Activated naive CD8-positive, alpha-beta T cell treated with anti-CD3 and anti-CD28 coated beads, Interleukin-2, amount 10 ng/mL, durations not matched to agents 7 days and 5 days (primary cell): Measurements from ENCODE around the gene HACD4. TPM values are rescaled to one million over a fixed set of nuclear protein-coding genes. Genes with fewer than 3 reads are reported as not detected.

Experiments used
- ATAC-seq: fragments of 150-1000 bp; cut with Tn5 transposase; one replicate; pipeline ENCODE4 v1.10.0; 2021; ENCODE audit warnings: low read depth, moderate library complexity
- POLR2A ChIA-PET: fragments of 350-600 bp; sonication (Branson Sonifier 250); formaldehyde crosslinking; loops from one replicate; lab custom pipeline; 2021; ENCODE audit warnings: antibody characterized with exemption; lab: Charles Lee
- DNase-seq: peaks from one replicate; pipeline ENCODE4 v3.0.0; 2021
- H3K27ac Mint-ChIP-seq: one replicate; pipeline ENCODE4 v1.8.0; 2022; ENCODE audit warnings: mild to moderate bottlenecking, mixed read lengths
- H3K27me3 Mint-ChIP-seq: one replicate; pipeline ENCODE4 v1.8.0; 2022; ENCODE audit warnings: mild to moderate bottlenecking, moderate library complexity, mixed read lengths
- H3K36me3 Mint-ChIP-seq: one replicate; pipeline ENCODE4 v1.8.0; 2021; ENCODE audit warnings: mild to moderate bottlenecking, mixed read lengths
- H3K4me1 Mint-ChIP-seq: one replicate; pipeline ENCODE4 v1.8.0; 2021; ENCODE audit warnings: mixed read lengths
- H3K4me3 Mint-ChIP-seq: one replicate; pipeline ENCODE4 v1.8.0; 2022; ENCODE audit warnings: mild to moderate bottlenecking, moderate library complexity, mixed read lengths
- H3K9me3 Mint-ChIP-seq: one replicate; pipeline ENCODE4 v1.8.0; 2021; ENCODE audit warnings: mixed read lengths
- total RNA-seq, 2 experiments: library from RNA; stranded (reverse); gene quantifications; one replicate each; pipeline ENCODE4 v1.2.3, GENCODE V29; 2021

HACD4 gene
- total RNA-seq, 2 experiments from 2014 or later = 16.6 to 17.5 TPM

- peaks cover 2% of the 10 kb centered on the region for H3K27me3 Mint-ChIP-seq
- peak; percentile 65 for ATAC-seq
- POLR2A ChIA-PET = interaction anchor here (0.5 to 1.8 kb wide), 3 partner anchors 8 to 1915 kb away, joined by 3 to 8 read pairs (median 4); partner anchors contain the start of gene HACD4
- DNase-seq = no peak
- peaks cover 6% of the 10 kb centered on the region for H3K9me3 Mint-ChIP-seq
- peak overlapping the region; percentile 42 for H3K4me3 Mint-ChIP-seq
- peaks cover 17% of the 10 kb centered on the region for H3K36me3 Mint-ChIP-seq
- H3K27ac Mint-ChIP-seq = peak overlapping the region; percentile 84
- peaks cover 7% of the 10 kb centered on the region for H3K4me1 Mint-ChIP-seq
Measured at GRCh38 chr9:21039302-21039701, 7.9 kb upstream of the HACD4 start.

GRCh38 chr9:21037278-21037677 is 5.8 kb upstream of the HACD4 start:
- POLR2A ChIA-PET = no interaction called here
- H3K27me3 Mint-ChIP-seq = no peaks in the 10 kb centered on the region
- peaks cover 6% of the 10 kb centered on the region for H3K9me3 Mint-ChIP-seq
- H3K4me3 Mint-ChIP-seq = no peak overlapping the region
- peaks cover 25% of the 10 kb centered on the region for H3K36me3 Mint-ChIP-seq
- DNase-seq = no peak
- peaks cover 13% of the 10 kb centered on the region for H3K4me1 Mint-ChIP-seq
- no peak for ATAC-seq
- no peak overlapping the region for H3K27ac Mint-ChIP-seq

DNA sequence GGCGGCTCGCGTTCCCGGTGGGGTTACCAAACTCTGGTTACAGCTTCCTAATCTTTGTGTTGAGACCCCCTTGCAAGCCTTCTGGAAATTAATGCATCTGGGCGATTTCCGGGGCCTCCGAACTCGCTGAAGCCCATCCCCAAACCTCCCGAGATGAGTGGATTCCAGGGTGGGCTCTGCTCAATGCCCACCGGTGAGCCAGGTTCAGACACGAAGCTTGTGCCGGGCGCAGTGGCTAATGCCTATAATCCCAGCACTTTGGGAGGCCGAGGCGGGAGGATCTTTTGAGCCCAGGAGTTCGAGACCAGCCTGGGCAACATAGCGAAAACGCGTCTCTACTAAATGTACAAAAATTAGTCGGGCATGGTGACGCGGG is 356 bp upstream of the HACD4 start:
- POLR2A ChIA-PET = interaction anchor here (0.5 to 2.1 kb wide), 9 partner anchors 8 to 1760 kb away, joined by 3 to 9 read pairs (median 5); no protein-coding TSS in a partner anchor

DNA sequence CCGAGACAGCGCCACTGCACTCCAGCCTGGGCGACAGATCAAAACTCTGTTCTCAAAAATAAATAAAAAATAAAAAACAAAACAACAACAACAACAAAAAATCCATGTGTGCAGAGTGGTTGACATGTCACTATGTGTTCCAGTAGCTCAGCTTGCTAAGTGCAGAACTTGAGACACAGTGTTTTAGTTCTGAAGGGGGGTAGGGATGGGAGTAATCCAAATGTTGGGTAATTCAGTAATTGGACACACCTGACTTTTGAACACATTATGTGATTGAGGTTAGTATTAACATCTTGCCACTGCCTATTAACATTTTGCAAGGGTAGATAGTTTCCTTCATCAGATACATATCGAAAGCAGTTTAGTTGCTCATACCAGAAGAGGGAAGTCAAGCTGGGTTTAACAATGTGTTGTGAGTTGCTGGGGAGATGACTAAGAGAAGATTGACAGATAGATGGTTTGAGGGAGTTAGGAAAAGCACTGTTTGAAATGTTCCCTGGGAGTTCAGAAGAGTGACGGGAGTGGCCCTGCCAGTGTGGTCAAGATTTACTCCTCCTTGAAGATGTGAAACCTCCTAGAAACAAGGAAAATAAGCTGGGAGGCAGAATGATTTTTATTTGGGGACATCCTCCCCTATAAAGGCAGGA is 928 bp downstream of the HACD4 start:
- Mint-ChIP-seq H3K9me3 (no peaks in the 10 kb centered on the region), H3K36me3 (peaks cover 39% of the 10 kb centered on the region), H3K4me1 (peaks cover 13% of the 10 kb centered on the region), H3K4me3 (no peak overlapping the region), H3K27me3 (no peaks in the 10 kb centered on the region), H3K27ac (no peak overlapping the region)
- DNase-seq (no peak), ATAC-seq (peak; percentile 53)
- POLR2A ChIA-PET = interaction anchor here (0.6 to 2.1 kb wide), 11 partner anchors 9 to 552 kb away, joined by 3 to 9 read pairs (median 5); partner anchors contain the start of gene MLLT3

More for the DNA sequence above, 356 bp upstream of the HACD4 start:
- Mint-ChIP-seq H3K27me3 (no peaks in the 10 kb centered on the region), H3K9me3 (no peaks in the 10 kb centered on the region), H3K4me1 (peaks cover 12% of the 10 kb centered on the region), H3K36me3 (peaks cover 31% of the 10 kb centered on the region), H3K27ac (peak overlapping the region; percentile 69), H3K4me3 (peak overlapping the region; percentile 68)
- ATAC-seq (no peak), DNase-seq (no peak)

DNA sequence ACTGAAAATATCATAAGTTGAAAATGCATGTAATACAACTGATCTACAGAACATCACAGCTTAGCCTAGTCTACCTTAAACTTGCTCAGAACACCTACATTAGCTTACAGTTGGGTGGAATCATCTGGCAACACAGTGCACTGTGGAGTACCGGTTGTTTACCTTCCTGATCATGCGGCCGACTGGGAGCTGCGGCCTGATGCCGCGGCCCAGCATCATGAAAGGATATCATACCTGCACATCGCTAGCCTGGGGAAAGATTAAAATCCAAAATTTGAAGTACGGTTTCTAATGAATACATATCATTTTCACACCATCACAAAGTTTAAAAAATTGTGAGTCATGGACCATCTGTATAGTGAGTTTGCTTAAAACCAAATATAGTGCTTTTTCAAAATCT is 1.8 kb downstream of the HACD4 start:
- Mint-ChIP-seq H3K27me3 (no peaks in the 10 kb centered on the region), H3K4me1 (peaks cover 14% of the 10 kb centered on the region), H3K27ac (no peak overlapping the region), H3K9me3 (no peaks in the 10 kb centered on the region), H3K36me3 (peaks cover 38% of the 10 kb centered on the region), H3K4me3 (no peak overlapping the region)
- ATAC-seq (no peak), DNase-seq (no peak)
- POLR2A ChIA-PET = interaction anchor here (1.6 kb wide), 1 partner anchor 407 kb away, joined by 6 read pairs; the partner anchor contains the start of gene MLLT3

DNA sequence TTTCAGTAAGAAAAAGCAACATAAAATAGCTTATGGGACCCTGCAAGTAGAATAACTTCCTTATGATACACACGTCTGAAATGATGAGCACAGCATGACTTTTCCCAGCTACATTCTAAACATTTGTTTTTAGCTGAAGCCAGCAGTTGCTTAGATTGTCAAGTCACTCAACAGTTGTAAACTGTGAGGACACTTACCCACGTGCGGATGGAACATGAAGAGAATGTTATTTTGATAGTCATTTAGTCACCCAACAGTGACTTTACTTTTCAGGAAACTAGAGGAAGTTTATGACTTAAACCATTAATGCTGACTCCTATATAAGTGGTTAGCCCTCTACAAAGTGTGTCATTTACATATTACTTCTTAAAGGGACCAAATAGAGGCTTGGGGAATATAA is 3.0 kb downstream of the HACD4 start:
- POLR2A ChIA-PET = interaction anchor here (0.6 kb wide), 1 partner anchor 16 kb away, joined by 3 read pairs; no protein-coding TSS in a partner anchor
- peaks cover 19% of the 10 kb centered on the region for H3K4me1 Mint-ChIP-seq
- H3K36me3 Mint-ChIP-seq = peaks cover 38% of the 10 kb centered on the region
- no peak for ATAC-seq
- DNase-seq = no peak
- no peak overlapping the region for H3K4me3 Mint-ChIP-seq
- no peaks in the 10 kb centered on the region for H3K27me3 Mint-ChIP-seq
- H3K9me3 Mint-ChIP-seq = peaks cover 3% of the 10 kb centered on the region
- no peak overlapping the region for H3K27ac Mint-ChIP-seq

DNA sequence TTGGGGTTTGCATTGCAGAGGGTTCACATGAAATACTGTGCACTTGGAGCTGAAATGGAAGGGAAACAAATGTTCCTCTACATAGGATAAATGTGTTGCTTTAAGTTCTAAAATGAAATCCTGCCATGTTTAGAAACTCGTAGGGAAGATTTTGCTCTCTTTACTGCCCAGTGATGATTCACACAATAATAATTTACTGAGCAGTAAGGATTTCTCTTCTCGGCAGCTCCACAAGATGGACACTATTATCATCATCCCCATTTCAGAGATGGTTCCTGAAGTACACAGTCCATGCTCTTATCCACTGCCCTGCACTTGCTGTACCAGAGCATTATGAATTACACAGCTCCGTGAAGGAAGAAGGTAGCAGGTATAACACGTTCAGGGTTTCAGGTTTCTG is 4.1 kb downstream of the HACD4 start:
- no peaks in the 10 kb centered on the region for H3K27me3 Mint-ChIP-seq
- H3K27ac Mint-ChIP-seq = no peak overlapping the region
- no peak for DNase-seq
- no peak for ATAC-seq
- no peak overlapping the region for H3K4me3 Mint-ChIP-seq
- POLR2A ChIA-PET = no interaction called here
- H3K36me3 Mint-ChIP-seq = peaks cover 40% of the 10 kb centered on the region
- H3K9me3 Mint-ChIP-seq = peaks cover 6% of the 10 kb centered on the region
- H3K4me1 Mint-ChIP-seq = peaks cover 16% of the 10 kb centered on the region

GRCh38 chr9:21023861-21024260 is 7.6 kb downstream of the HACD4 start:
- POLR2A ChIA-PET = no interaction called here
- Mint-ChIP-seq H3K27me3 (no peaks in the 10 kb centered on the region), H3K4me1 (peaks cover 18% of the 10 kb centered on the region), H3K4me3 (no peak overlapping the region), H3K9me3 (peaks cover 7% of the 10 kb centered on the region), H3K36me3 (peaks cover 56% of the 10 kb centered on the region), H3K27ac (no peak overlapping the region)
- DNase-seq = no peak
- no peak for ATAC-seq

DNA sequence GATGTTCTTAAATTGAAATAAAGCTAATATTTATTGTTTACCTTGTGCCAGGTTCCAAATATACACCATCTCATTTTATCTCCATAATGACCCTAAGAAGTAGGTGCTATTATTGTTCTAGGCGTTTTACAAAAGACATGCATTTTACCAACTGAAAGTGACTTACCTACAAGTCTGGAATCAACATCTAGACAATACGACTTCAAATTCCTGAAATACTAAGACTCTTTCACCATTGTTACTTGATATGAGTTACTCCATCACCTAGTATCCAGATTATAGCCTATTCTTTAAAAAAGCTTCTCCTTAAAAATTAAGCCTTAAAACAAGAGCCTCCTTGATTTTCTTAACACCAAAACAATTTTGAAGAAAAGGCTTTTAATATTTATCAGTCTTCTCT is 13.3 kb downstream of the HACD4 start:
- ATAC-seq = no peak
- no peak for DNase-seq
- POLR2A ChIA-PET = interaction anchor here (2.2 kb wide), 1 partner anchor 13 kb away, joined by 6 read pairs; the partner anchor contains the start of gene HACD4
- no peaks in the 10 kb centered on the region for H3K27me3 Mint-ChIP-seq
- peaks cover 4% of the 10 kb centered on the region for H3K9me3 Mint-ChIP-seq
- H3K27ac Mint-ChIP-seq = no peak overlapping the region
- H3K4me3 Mint-ChIP-seq = no peak overlapping the region
- H3K4me1 Mint-ChIP-seq = peaks cover 9% of the 10 kb centered on the region
- peaks cover 63% of the 10 kb centered on the region for H3K36me3 Mint-ChIP-seq

GRCh38 chr9:21016701-21017491 is 14.5 kb downstream of the HACD4 start:
- Mint-ChIP-seq H3K27ac (no peak overlapping the region), H3K27me3 (no peaks in the 10 kb centered on the region), H3K9me3 (no peaks in the 10 kb centered on the region), H3K4me3 (no peak overlapping the region), H3K4me1 (peaks cover 7% of the 10 kb centered on the region), H3K36me3 (peaks cover 61% of the 10 kb centered on the region)
- POLR2A ChIA-PET = no interaction called here
- ATAC-seq (no peak), DNase-seq (no peak)

- no peak for DNase-seq
- Mint-ChIP-seq H3K4me1 (peaks cover 5% of the 10 kb centered on the region), H3K27me3 (no peaks in the 10 kb centered on the region), H3K9me3 (no peaks in the 10 kb centered on the region), H3K36me3 (peaks cover 60% of the 10 kb centered on the region), H3K4me3 (no peak overlapping the region), H3K27ac (no peak overlapping the region)
- POLR2A ChIA-PET = no interaction called here
- no peak for ATAC-seq
Measured at GRCh38 chr9:21015995-21016394, 15.4 kb downstream of the HACD4 start.

DNA sequence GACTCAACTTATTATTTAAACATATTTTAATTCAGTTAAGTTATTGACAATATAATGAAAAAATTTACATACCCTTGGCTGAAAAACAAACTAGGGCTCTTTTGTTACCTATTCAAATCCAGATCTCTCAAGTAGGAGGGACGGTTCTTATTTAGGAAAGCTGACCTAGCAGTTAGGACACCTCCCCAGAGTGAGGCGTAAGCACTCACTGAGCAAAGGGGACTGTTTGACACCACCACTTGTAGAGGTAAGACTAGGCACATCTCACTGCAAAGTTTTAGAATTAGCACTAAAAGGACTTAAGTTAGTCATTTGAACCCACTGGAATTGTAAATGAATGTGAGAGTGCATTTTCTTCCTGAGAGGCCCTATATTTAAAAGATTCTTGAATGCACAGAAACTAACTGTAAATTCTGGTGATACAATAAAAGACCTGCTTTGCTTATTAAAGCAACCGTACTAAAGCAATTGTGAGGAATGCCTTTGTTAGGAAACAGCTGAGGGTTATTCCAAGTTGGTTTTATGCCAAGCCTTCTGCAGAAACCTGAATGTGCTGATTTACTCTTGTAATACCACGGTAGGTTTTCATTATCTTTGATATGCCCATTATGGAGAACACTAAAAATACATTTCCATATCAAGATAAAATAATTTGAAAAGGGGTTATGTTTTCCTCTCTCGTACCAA is 16.2 kb downstream of the HACD4 start:
- Mint-ChIP-seq H3K36me3 (peaks cover 61% of the 10 kb centered on the region), H3K9me3 (no peaks in the 10 kb centered on the region), H3K4me1 (peaks cover 2% of the 10 kb centered on the region), H3K27me3 (no peaks in the 10 kb centered on the region), H3K27ac (no peak overlapping the region), H3K4me3 (no peak overlapping the region)
- ATAC-seq (no peak), DNase-seq (no peak)
- POLR2A ChIA-PET = no interaction called here

DNA sequence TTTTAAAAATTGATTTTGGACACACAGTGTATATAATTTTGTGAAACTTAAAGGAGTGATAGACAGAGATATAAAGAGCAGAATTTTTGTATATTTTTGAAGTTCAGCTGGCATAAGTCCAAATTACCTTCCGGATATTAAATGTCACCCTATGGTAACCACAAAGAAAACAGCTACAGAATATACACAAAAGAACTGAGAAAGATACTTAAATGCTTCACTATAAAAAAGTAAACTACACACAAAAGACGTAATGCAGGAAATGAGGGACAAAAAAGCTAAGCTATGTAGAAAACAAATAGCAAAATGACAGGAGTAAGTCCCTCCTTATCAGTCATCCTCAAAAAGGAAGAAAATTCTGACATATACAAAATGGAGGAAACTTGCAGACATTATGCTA is 29.4 kb downstream of the HACD4 start:
- Mint-ChIP-seq H3K4me1 (peaks cover 19% of the 10 kb centered on the region), H3K36me3 (peaks cover 63% of the 10 kb centered on the region), H3K27ac (no peak overlapping the region), H3K27me3 (no peaks in the 10 kb centered on the region), H3K9me3 (peaks cover 6% of the 10 kb centered on the region), H3K4me3 (peak overlapping the region; percentile 24)
- no peak for DNase-seq
- ATAC-seq = no peak
- POLR2A ChIA-PET = interaction anchor here (0.9 kb wide), 1 partner anchor 29 kb away, joined by 5 read pairs; the partner anchor contains the start of gene HACD4
